NB4 (cell line): ENCODE measurements around the gene PAQR3.

Experiments
- CTCF ChIP-seq: IDR thresholded peaks from one replicate; pipeline ENCODE4 v1.5.1; 2012; ENCODE audit warnings: low read depth, low read length
- MAX ChIP-seq: IDR thresholded peaks from 2 replicates; pipeline ENCODE4 v1.6.1; 2011; ENCODE audit warnings: low read depth, low read length
- MYC ChIP-seq: IDR thresholded peaks from 2 replicates; pipeline ENCODE4 v1.6.1; 2011; ENCODE audit warnings: low read depth, low read length
- POLR2A ChIP-seq: IDR thresholded peaks from 2 replicates; pipeline ENCODE4 v1.6.1; 2011; ENCODE audit warnings: mild to moderate bottlenecking; ENCODE audit not compliant: insufficient read length; ENCODE audit errors: extremely low read depth

GRCh38 chr4:78863254-78863869, 75.9 kb downstream of the PAQR3 start:
- TF ChIP-seq CTCF (no peak), POLR2A (no peak), MAX (no peak), MYC (no peak)
